Stimulated activated CD4-positive, alpha-beta T cell treated with anti-CD3 and anti-CD28 coated beads, TNF-alpha, amount 100 ng/mL, for 48 hours (primary cell): ENCODE results near the gene LENG8.
A peak's percentile ranks its signal among the peaks of the same experiment; 100 is the strongest.

ENCODE experiments used
- DNase-seq, 3 donors: peaks; one replicate each; pipeline ENCODE4 v3.0.0-alpha.2; 2020; ENCODE audit warnings: low read depth in 3 of 3

LENG8 gene

DNA sequence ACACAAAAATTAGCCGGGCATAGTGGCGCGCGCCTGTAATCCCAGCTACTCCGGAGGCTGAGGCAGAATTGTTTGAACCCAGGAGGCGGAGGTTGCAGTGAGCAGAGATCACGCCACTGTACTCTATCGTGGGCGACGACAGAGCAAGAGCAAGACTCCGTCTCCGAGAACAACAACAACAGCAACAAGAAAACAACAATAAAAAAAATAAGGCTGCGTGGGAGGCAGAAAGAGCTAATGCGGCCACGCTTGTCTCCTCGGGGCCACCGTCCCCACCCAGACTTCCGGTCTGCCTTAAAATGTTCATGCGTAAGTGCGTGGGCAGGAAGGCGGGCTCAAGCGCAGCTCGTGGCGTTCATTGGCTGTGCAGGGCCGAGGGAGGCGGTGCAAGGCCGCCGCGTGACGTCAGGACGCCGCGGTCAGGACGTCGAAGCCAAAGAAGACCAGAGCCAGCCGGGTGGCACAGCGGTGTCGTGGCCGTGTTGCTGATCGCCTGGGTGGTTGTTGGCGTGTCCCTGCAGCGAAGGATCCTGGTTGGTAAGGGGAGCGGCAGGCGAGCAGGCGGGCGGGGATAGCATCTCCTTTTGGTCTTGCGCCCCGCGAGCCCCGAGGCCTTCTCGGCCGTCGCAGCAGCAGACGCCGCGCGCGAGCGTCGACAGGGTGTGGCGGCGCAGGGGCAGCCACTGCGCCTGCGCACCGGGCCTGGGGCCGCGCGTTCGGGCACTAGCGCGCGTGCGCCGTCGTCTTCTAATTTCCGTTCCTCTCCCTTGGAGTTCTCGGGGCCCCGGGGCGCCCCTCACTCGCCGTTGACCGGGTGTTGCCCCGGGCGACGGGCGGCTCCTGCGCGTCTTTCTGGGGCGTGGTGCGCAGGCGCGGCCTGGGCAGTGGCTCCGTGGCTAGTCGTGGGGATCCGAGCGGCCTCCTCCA is at the start of gene LENG8:
LENG8 (plus strand) TSS at position 426 of the 927 bp plus-strand sequence. CDS start 2,146 bp downstream, outside the sequence.
- DNase-seq = peak; percentile 94 to 96 (median 94)

GRCh38 chr19:54400913-54401312 is 48.1 kb upstream of the LENG8 start:
- no peak for DNase-seq

- no peak for DNase-seq
Observed at GRCh38 chr19:54403054-54403453, 45.9 kb upstream of the LENG8 start.

DNA sequence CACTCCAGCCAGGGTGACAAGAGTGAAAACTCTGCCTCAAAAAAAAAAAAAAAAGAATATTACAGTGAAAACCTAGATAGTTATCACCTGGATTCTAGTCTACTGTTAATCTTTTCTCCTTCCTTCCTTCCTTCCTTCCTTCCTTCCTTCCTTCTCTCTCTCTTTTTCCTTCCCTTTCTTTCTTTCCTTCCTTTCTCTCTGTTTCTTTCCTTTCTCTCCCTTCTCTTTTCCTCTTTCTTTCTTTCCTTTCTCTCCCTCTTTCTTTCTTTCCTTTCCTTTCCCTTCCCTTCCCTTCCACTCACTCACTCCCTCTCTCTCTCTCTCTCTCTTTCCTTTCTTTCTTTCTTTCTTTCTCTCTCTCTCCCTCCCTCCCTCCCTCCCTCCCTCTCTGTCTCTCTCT is 43.4 kb upstream of the LENG8 start:
- no peak for DNase-seq

DNA sequence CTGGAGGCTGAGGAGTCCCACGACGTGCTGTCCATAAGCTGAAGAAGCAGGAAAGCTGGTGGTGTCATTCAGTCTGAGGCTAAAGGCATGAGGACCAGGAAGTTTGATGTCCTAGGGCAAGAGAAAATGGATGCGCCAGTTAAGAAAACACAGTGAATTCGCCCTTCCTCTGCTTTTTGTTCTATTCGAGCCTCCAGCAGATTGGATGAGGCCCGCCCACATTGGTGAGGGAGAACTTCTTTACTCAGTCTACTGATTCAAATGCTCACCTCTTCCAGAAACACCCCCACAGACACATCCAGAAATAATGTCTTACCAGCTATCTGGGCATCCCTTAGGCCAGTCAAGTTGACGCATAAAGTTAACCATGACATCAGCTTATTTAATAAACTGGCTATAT is 41.2 kb upstream of the LENG8 start:
- no peak for DNase-seq

DNA sequence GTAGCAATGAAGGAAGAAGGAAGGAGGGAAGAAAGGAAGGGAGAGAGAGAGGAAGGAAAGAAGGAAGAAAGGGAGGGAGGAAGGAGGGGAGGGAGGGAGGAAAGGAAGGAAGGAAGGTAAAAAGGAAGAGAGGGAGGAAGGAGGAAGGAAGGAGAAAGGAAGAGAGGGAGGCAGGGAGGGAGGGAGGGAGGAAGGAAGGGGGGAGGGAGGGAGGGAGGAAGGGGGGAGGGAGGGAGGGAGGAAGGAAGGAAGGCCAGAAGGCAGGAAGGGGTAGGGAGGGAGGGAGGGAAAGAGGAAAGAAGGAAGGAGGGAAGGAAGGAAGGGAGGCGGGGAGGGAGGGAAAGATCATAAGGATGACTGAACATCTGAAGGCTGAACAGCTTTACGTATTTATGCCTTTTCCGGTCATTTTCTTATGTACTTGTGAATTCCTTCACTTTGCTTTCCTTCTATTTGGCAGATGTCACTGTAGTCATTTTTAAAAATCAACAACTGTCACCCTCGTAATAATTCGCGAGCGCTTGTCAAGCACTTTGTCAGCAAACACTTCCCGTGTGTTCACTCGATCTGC is 40.5 kb upstream of the LENG8 start:
- no peak for DNase-seq

DNA sequence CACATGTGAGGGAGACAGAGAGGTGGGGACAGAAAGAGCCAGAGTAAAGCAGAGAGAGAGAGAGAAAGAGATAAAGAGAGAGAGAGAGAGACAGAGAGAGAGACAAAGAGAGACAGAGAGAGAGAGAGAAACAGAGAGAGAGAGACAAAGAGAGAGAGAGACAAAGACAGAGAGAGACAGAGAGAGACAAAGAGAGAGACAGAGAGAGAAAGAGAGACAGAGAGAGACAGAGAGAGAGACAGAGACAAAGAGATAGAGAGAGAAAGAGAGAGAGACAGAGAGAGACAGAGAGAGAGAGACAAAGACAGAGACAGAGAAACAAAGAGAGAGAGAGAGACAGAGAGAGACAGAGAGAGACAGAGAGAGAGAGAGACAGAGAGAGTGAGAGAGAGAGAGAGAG is 38.0 kb upstream of the LENG8 start:
- DNase-seq = no peak

DNA sequence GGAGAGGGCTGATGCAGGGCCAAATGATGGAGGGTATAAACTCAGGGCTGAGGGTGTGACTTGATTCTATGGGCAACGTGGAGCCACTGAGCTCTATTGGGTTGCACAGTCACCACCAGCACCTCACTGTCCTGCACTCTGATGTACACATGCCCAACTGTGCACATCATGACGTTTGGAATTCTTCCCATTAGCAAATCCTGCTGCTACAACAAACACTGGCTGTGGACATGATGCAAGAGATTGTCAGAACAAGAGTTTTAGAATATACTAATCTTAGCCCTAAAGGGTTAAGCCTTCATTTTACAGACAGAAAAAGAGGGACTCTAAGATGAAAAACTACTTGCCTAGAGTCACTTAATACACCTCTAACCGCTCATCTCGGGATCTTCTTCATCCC is 36.1 kb upstream of the LENG8 start:
- no peak for DNase-seq

GRCh38 chr19:54414156-54414555 is 34.8 kb upstream of the LENG8 start:
- no peak for DNase-seq

DNA sequence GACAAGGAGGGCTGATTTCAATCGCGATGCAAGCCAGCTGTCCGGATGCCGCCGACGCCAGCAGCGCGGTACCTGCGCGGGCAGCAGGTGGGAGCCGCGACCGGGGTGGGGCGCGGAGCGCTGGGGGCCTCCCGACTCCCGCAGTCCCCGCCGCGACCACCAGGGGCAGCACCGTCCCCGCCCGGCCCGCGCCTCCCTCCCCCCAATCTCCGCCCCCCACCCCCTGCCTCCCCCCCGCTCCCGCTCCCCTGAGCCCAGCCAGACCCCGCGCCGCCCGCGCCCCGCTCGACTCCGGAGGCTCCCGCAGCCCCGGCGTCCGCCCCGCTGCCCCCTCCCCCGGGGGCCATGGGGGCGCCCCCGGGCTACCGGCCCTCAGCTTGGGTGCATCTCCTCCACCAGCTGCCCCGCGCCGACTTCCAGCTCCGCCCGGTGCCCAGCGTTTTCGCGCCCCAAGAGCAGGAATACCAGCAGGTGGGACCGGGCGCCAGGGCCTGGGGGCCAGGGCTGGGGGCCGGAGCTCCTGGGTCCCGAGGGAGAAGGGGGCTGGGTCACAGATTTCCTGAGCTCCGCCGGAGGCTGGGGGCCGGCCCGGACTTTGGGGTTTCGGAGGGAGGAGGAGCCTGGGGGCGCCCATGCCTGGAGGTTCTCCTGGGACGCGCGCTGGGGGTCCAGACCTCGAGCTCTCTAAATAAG is 33.6 kb upstream of the LENG8 start, which contains the start of gene TTYH1:
TTYH1 (plus strand) TSS at position 257 of the 693 bp plus-strand sequence; CDS start at position 346, 89 bp downstream.
- peak in 1 of 3 donors; percentile 32 for DNase-seq

- DNase-seq = no peak
Observed at GRCh38 chr19:54415901-54416673, 32.9 kb upstream of the LENG8 start.

GRCh38 chr19:54416695-54417491 is 32.1 kb upstream of the LENG8 start:
- no peak for DNase-seq

- no peak for DNase-seq
Observed at GRCh38 chr19:54418030-54418929, 30.7 kb upstream of the LENG8 start.

GRCh38 chr19:54418930-54419800 is 29.8 kb upstream of the LENG8 start:
- no peak for DNase-seq

DNA sequence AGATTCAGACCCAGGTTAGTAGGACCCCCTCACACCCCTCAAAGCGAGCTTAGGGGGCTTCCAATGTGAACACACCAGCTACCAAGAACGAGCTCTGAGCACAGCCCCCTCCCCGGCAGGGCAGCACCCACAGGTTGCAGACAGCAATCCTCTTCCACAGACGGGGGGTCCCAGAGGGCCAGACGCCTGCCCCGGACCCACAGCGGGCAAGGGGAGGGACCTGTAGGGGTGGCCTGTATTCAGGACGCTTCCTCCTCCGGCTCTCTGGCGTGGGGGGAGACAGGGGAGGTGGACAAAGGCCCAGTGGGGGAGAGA is 29.0 kb upstream of the LENG8 start:
- DNase-seq = no peak

- no peak for DNase-seq
Observed at GRCh38 chr19:54420383-54421168, 28.4 kb upstream of the LENG8 start.

- DNase-seq = no peak
Observed at GRCh38 chr19:54421169-54421516, 27.9 kb upstream of the LENG8 start.

GRCh38 chr19:54421521-54421920 is 27.5 kb upstream of the LENG8 start:
- DNase-seq = no peak
